Measurements from ENCODE around the gene TACC3.

DNA sequence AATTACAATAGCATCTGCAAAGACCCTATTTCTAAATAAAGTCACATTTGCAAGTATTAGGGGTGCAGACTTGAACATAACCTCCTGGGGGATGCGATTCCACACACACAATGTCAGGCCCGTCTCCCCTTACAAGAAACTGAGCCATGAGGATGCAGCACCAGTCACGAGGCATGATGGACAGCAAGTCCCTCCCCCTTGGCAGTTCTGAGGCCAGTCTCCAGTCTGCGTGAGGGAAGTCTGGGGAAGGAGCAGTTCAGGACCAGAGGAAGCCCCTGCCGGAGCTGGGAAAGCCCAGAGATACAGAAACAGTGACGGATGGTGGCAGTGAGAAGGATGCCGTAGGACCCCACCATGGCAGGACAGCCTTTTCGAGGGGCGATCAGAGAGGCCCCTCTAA lies 46.6 kb upstream of the TACC3 start:
- TF ChIP-seq JUN (CRISPR knock-in tag; IDR thresholded peaks at IDR 0.05) (no peak), PRRX2 (CRISPR knock-in tag; IDR thresholded peaks at IDR 0.05) (no peak), NR3C1 (CRISPR knock-in tag; conservative IDR thresholded peaks at IDR 0.05; ENCODE audit: low read depth) (no peak), SMAD3 (CRISPR knock-in tag; IDR thresholded peaks at IDR 0.05; ENCODE audit: borderline replicate concordance) (no peak), FOXP1 (CRISPR knock-in tag; IDR thresholded peaks at IDR 0.05; ENCODE audit: borderline replicate concordance) (no peak), ZNF138 (CRISPR knock-in tag; conservative IDR thresholded peaks at IDR 0.05) (no peak), SP1 (CRISPR knock-in tag; conservative IDR thresholded peaks at IDR 0.05) (no peak)
- TF ChIP-seq, protein P1, sequence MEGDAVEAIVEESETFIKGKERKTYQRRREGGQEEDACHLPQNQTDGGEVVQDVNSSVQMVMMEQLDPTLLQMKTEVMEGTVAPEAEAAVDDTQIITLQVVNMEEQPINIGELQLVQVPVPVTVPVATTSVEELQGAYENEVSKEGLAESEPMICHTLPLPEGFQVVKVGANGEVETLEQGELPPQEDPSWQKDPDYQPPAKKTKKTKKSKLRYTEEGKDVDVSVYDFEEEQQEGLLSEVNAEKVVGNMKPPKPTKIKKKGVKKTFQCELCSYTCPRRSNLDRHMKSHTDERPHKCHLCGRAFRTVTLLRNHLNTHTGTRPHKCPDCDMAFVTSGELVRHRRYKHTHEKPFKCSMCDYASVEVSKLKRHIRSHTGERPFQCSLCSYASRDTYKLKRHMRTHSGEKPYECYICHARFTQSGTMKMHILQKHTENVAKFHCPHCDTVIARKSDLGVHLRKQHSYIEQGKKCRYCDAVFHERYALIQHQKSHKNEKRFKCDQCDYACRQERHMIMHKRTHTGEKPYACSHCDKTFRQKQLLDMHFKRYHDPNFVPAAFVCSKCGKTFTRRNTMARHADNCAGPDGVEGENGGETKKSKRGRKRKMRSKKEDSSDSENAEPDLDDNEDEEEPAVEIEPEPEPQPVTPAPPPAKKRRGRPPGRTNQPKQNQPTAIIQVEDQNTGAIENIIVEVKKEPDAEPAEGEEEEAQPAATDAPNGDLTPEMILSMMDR (IDR thresholded peaks at IDR 0.05), result no peak
- TF ChIP-seq, protein P2, sequence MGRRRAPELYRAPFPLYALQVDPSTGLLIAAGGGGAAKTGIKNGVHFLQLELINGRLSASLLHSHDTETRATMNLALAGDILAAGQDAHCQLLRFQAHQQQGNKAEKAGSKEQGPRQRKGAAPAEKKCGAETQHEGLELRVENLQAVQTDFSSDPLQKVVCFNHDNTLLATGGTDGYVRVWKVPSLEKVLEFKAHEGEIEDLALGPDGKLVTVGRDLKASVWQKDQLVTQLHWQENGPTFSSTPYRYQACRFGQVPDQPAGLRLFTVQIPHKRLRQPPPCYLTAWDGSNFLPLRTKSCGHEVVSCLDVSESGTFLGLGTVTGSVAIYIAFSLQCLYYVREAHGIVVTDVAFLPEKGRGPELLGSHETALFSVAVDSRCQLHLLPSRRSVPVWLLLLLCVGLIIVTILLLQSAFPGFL (CRISPR knock-in tag; IDR thresholded peaks at IDR 0.05; ENCODE audit: borderline replicate concordance), result no peak
- TF ChIP-seq, protein P3, sequence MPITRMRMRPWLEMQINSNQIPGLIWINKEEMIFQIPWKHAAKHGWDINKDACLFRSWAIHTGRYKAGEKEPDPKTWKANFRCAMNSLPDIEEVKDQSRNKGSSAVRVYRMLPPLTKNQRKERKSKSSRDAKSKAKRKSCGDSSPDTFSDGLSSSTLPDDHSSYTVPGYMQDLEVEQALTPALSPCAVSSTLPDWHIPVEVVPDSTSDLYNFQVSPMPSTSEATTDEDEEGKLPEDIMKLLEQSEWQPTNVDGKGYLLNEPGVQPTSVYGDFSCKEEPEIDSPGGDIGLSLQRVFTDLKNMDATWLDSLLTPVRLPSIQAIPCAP (CRISPR knock-in tag; IDR thresholded peaks at IDR 0.05), result no peak
- TF ChIP-seq, protein P4, sequence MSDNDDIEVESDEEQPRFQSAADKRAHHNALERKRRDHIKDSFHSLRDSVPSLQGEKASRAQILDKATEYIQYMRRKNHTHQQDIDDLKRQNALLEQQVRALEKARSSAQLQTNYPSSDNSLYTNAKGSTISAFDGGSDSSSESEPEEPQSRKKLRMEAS (CRISPR knock-in tag; IDR thresholded peaks at IDR 0.05), result no peak
- TF ChIP-seq, protein P5, sequence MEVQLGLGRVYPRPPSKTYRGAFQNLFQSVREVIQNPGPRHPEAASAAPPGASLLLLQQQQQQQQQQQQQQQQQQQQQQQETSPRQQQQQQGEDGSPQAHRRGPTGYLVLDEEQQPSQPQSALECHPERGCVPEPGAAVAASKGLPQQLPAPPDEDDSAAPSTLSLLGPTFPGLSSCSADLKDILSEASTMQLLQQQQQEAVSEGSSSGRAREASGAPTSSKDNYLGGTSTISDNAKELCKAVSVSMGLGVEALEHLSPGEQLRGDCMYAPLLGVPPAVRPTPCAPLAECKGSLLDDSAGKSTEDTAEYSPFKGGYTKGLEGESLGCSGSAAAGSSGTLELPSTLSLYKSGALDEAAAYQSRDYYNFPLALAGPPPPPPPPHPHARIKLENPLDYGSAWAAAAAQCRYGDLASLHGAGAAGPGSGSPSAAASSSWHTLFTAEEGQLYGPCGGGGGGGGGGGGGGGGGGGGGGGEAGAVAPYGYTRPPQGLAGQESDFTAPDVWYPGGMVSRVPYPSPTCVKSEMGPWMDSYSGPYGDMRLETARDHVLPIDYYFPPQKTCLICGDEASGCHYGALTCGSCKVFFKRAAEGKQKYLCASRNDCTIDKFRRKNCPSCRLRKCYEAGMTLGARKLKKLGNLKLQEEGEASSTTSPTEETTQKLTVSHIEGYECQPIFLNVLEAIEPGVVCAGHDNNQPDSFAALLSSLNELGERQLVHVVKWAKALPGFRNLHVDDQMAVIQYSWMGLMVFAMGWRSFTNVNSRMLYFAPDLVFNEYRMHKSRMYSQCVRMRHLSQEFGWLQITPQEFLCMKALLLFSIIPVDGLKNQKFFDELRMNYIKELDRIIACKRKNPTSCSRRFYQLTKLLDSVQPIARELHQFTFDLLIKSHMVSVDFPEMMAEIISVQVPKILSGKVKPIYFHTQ (CRISPR knock-in tag; IDR thresholded peaks at IDR 0.05), result no peak

All from WTC11 (cell line).